ENCODE measurements around the gene HIRIP3. TPM values are rescaled to one million over a fixed set of nuclear protein-coding genes. Genes with fewer than 3 reads are reported as not detected.

The HIRIP3 gene
- total and polyA plus RNA-seq, 9 donors: 10.5 to 18.5 (median 16.5) TPM

GRCh38 chr16:29999605-30000004 is 4.2 kb upstream of the HIRIP3 start:
- no peak overlapping the region for H3K27ac ChIP-seq (ENCODE audit: low read length)
- H3K4me1 ChIP-seq (ENCODE audit: control insufficient read depth, insufficient read depth, low read length): peaks cover 14% of the 10 kb centered on the region
- DNase-seq: no peak
- peaks cover 48% of the 10 kb centered on the region for H3K36me3 ChIP-seq (ENCODE audit: control insufficient read depth, insufficient read depth, low read length)
- no peak overlapping the region for H3K4me3 ChIP-seq (ENCODE audit: low read length)
- no peaks in the 10 kb centered on the region for H3K9me3 ChIP-seq (replicated peaks; ENCODE audit: control insufficient read depth, low read depth, low read length)
- WGBS (ENCODE audit: insufficient coverage): 91% methylated on average over 6 of the region's 6 CpGs
- no peaks in the 10 kb centered on the region for H3K27me3 ChIP-seq (ENCODE audit: control insufficient read depth, insufficient read depth, low read length)

- Histone ChIP-seq H3K4me1 (ENCODE audit: control insufficient read depth, insufficient read depth, low read length) (peaks cover 17% of the 10 kb centered on the region), H3K9me3 (replicated peaks; ENCODE audit: control insufficient read depth, low read depth, low read length) (no peaks in the 10 kb centered on the region), H3K27ac (ENCODE audit: low read length) (no peak overlapping the region), H3K27me3 (ENCODE audit: control insufficient read depth, insufficient read depth, low read length) (no peaks in the 10 kb centered on the region), H3K36me3 (ENCODE audit: control insufficient read depth, insufficient read depth, low read length) (peaks cover 49% of the 10 kb centered on the region), H3K4me3 (ENCODE audit: low read length) (peak overlapping the region; percentile 71)
- DNase-seq: no peak
- WGBS (ENCODE audit: insufficient coverage): 0% methylated on average over 1 of the region's 9 CpGs
Observed at GRCh38 chr16:29996766-29997250, 1.4 kb upstream of the HIRIP3 start.

- whole genome bisulfite sequencing (ENCODE audit: insufficient coverage): under 1% methylated on average over 65 of the region's 65 CpGs
- Histone ChIP-seq H3K27me3 (ENCODE audit: control insufficient read depth, insufficient read depth, low read length) (no peaks in the 10 kb centered on the region), H3K27ac (ENCODE audit: low read length) (peak within 1 kb of the TSS; percentile 98), H3K4me3 (ENCODE audit: low read length) (peak within 1 kb of the TSS; percentile 71), H3K4me1 (ENCODE audit: control insufficient read depth, insufficient read depth, low read length) (peaks cover 17% of the 10 kb centered on the region), H3K36me3 (ENCODE audit: control insufficient read depth, insufficient read depth, low read length) (peaks cover 50% of the 10 kb centered on the region), H3K9me3 (replicated peaks; ENCODE audit: control insufficient read depth, low read depth, low read length) (no peaks in the 10 kb centered on the region)
- DNase-seq: peak; percentile 99
Observed at GRCh38 chr16:29995911-29996765, 721 bp upstream of the HIRIP3 start, which contains the start of gene INO80E. Gene INO80E, plus strand, starts transcription at chr16:29996241. Its CDS starts 70 bp downstream, at chr16:29996311.

GRCh38 chr16:29994600-29995323 is 655 bp downstream of the HIRIP3 start:
- peak overlapping the region; percentile 11 for H3K27ac ChIP-seq (ENCODE audit: low read length)
- H3K27me3 ChIP-seq (ENCODE audit: control insufficient read depth, insufficient read depth, low read length): no peaks in the 10 kb centered on the region
- H3K4me3 ChIP-seq (ENCODE audit: low read length): peak overlapping the region; percentile 71
- 3% methylated on average over 18 of the region's 24 CpGs for WGBS (ENCODE audit: insufficient coverage)
- H3K36me3 ChIP-seq (ENCODE audit: control insufficient read depth, insufficient read depth, low read length): peaks cover 50% of the 10 kb centered on the region
- H3K4me1 ChIP-seq (ENCODE audit: control insufficient read depth, insufficient read depth, low read length): peaks cover 17% of the 10 kb centered on the region
- DNase-seq: peak; percentile 29
- H3K9me3 ChIP-seq (replicated peaks; ENCODE audit: control insufficient read depth, low read depth, low read length): no peaks in the 10 kb centered on the region

GRCh38 chr16:29993903-29994599 is 1.4 kb downstream of the HIRIP3 start:
- DNase-seq: no peak
- Histone ChIP-seq H3K9me3 (replicated peaks; ENCODE audit: control insufficient read depth, low read depth, low read length) (no peaks in the 10 kb centered on the region), H3K36me3 (ENCODE audit: control insufficient read depth, insufficient read depth, low read length) (peaks cover 53% of the 10 kb centered on the region), H3K4me1 (ENCODE audit: control insufficient read depth, insufficient read depth, low read length) (peaks cover 17% of the 10 kb centered on the region), H3K4me3 (ENCODE audit: low read length) (no peak overlapping the region), H3K27ac (ENCODE audit: low read length) (no peak overlapping the region), H3K27me3 (ENCODE audit: control insufficient read depth, insufficient read depth, low read length) (no peaks in the 10 kb centered on the region)
- 72% methylated on average over 7 of the region's 9 CpGs for WGBS (ENCODE audit: insufficient coverage)

GRCh38 chr16:29993191-29993902 is 2.1 kb downstream of the HIRIP3 start:
- DNase-seq: no peak
- 89% methylated on average over 13 of the region's 25 CpGs for WGBS (ENCODE audit: insufficient coverage)
- Histone ChIP-seq H3K27me3 (ENCODE audit: control insufficient read depth, insufficient read depth, low read length) (no peaks in the 10 kb centered on the region), H3K4me3 (ENCODE audit: low read length) (no peak overlapping the region), H3K27ac (ENCODE audit: low read length) (no peak overlapping the region), H3K36me3 (ENCODE audit: control insufficient read depth, insufficient read depth, low read length) (peaks cover 59% of the 10 kb centered on the region), H3K9me3 (replicated peaks; ENCODE audit: control insufficient read depth, low read depth, low read length) (no peaks in the 10 kb centered on the region), H3K4me1 (ENCODE audit: control insufficient read depth, insufficient read depth, low read length) (peaks cover 17% of the 10 kb centered on the region)

GRCh38 chr16:29992344-29992967 is 3.0 kb downstream of the HIRIP3 start:
- peaks cover 64% of the 10 kb centered on the region for H3K36me3 ChIP-seq (ENCODE audit: control insufficient read depth, insufficient read depth, low read length)
- no peaks in the 10 kb centered on the region for H3K27me3 ChIP-seq (ENCODE audit: control insufficient read depth, insufficient read depth, low read length)
- H3K9me3 ChIP-seq (replicated peaks; ENCODE audit: control insufficient read depth, low read depth, low read length): no peaks in the 10 kb centered on the region
- no peak overlapping the region for H3K27ac ChIP-seq (ENCODE audit: low read length)
- DNase-seq: no peak
- no peak overlapping the region for H3K4me3 ChIP-seq (ENCODE audit: low read length)
- WGBS (ENCODE audit: insufficient coverage): 40% methylated on average over 3 of the region's 7 CpGs
- H3K4me1 ChIP-seq (ENCODE audit: control insufficient read depth, insufficient read depth, low read length): peaks cover 17% of the 10 kb centered on the region

- WGBS (ENCODE audit: insufficient coverage): no CpG with 5 or more reads among the region's 5 CpGs
- no peak overlapping the region for H3K27ac ChIP-seq (ENCODE audit: low read length)
Observed at GRCh38 chr16:29991571-29991904, 3.9 kb downstream of the HIRIP3 start.

GRCh38 chr16:29990883-29991570 is 4.4 kb downstream of the HIRIP3 start:
- H3K9me3 ChIP-seq (replicated peaks; ENCODE audit: control insufficient read depth, low read depth, low read length): no peaks in the 10 kb centered on the region
- no peak for DNase-seq
- H3K27me3 ChIP-seq (ENCODE audit: control insufficient read depth, insufficient read depth, low read length): no peaks in the 10 kb centered on the region
- peaks cover 11% of the 10 kb centered on the region for H3K4me1 ChIP-seq (ENCODE audit: control insufficient read depth, insufficient read depth, low read length)
- no peak overlapping the region for H3K27ac ChIP-seq (ENCODE audit: low read length)
- H3K36me3 ChIP-seq (ENCODE audit: control insufficient read depth, insufficient read depth, low read length): peaks cover 77% of the 10 kb centered on the region
- H3K4me3 ChIP-seq (ENCODE audit: low read length): no peak overlapping the region
- 84% methylated on average over 25 of the region's 35 CpGs for whole genome bisulfite sequencing (ENCODE audit: insufficient coverage)

More at GRCh38 chr16:29991571-29991904, 3.9 kb downstream of the HIRIP3 start:
- Histone ChIP-seq H3K36me3 (ENCODE audit: control insufficient read depth, insufficient read depth, low read length) (peaks cover 72% of the 10 kb centered on the region), H3K4me3 (ENCODE audit: low read length) (no peak overlapping the region), H3K27me3 (ENCODE audit: control insufficient read depth, insufficient read depth, low read length) (no peaks in the 10 kb centered on the region), H3K9me3 (replicated peaks; ENCODE audit: control insufficient read depth, low read depth, low read length) (no peaks in the 10 kb centered on the region), H3K4me1 (ENCODE audit: control insufficient read depth, insufficient read depth, low read length) (peaks cover 13% of the 10 kb centered on the region)
- DNase-seq: no peak

All from muscle of leg (tissue), 11 donors.